H1 (cell line): Measurements from ENCODE around the gene HDAC3. TPM values are rescaled to one million over a fixed set of nuclear protein-coding genes. Genes with fewer than 3 reads are reported as not detected.

Experiments
- CHD7 ChIP-seq: fragments of 300-600 bp; sonication (generic); IDR thresholded peaks from 2 replicates; pipeline ENCODE4 v1.7.1; 2012; ENCODE audit warnings: low read length, moderate library complexity, mild to moderate bottlenecking, inconsistent platforms; ENCODE audit not compliant: insufficient replicate concordance
- EP300 ChIP-seq, 2 experiments: IDR thresholded peaks; 1 replicate in 1 of 2; 2 replicates in 1 of 2; pipeline ENCODE4 v1.6.1; 2011 to 2012; ENCODE audit warnings: low read depth in 2 of 2, low read length in 2 of 2, mild to moderate bottlenecking in 2 of 2, borderline replicate concordance in 1 of 2, inconsistent platforms in 1 of 2, moderate library complexity in 1 of 2
- SUZ12 ChIP-seq: fragments of 200-600 bp; sonication (generic); IDR thresholded peaks from 2 replicates; pipeline ENCODE4 v1.6.1; 2012; ENCODE audit warnings: mild to moderate bottlenecking, inconsistent platforms, low read length, moderate library complexity, mixed read lengths
- TBP ChIP-seq: IDR thresholded peaks from 2 replicates; pipeline ENCODE4 v1.6.1; 2011; ENCODE audit warnings: low read depth, low read length, improper control_type of control experiment
- YY1 ChIP-seq: IDR thresholded peaks from 2 replicates; pipeline ENCODE4 v1.6.1; 2011; ENCODE audit warnings: low read depth, mild to moderate bottlenecking, low read length
- polyA plus RNA-seq, 7 experiments: library from polyadenylated mRNA; depleted of rRNA in 3 of 7; stranded (reverse) in 5 of 7; unstranded in 2 of 7; fragments of >200 nt in 5 of 7; fragments of 200-250 nt in 2 of 7; gene quantifications; 1 replicate in 5 of 7; 2 replicates in 1 of 7; 4 replicates in 1 of 7; pipeline versions ENCODE4 v1.2.1 to v1.2.3, GENCODE V29; 2011 to 2013; ENCODE audit warnings: missing spikeins in 2 of 7, mixed read lengths in 2 of 7
- total RNA-seq: library from RNA; stranded (reverse); fragmentation: NEBNext Ultra II Directional; extraction: Animal tissue kit (Norgen Biotek cat#: 25700); gene quantifications from 2 replicates; pipeline ENCODE4 v1.2.1, GENCODE V29; 2021
- TF ChIP-seq, protein P1 (sequence below): IDR thresholded peaks from 2 replicates; pipeline ENCODE4 v1.6.1; 2012; ENCODE audit warnings: low read length, inconsistent platforms
- TF ChIP-seq, protein P2 (sequence below): IDR thresholded peaks from 2 replicates; pipeline ENCODE4 v1.6.1; 2012; ENCODE audit warnings: inconsistent platforms

The HDAC3 gene
- total and polyA plus RNA-seq, 2 of the 8 experiments (the other 6 are each of a cell fraction or from before 2014, with no cell fraction given) = 99.0 to 120 TPM

GRCh38 chr5:141672071-141672840 is 35.6 kb upstream of the HDAC3 start (continued):
- TF ChIP-seq CHD7 = no peak
- TF ChIP-seq, protein P1, sequence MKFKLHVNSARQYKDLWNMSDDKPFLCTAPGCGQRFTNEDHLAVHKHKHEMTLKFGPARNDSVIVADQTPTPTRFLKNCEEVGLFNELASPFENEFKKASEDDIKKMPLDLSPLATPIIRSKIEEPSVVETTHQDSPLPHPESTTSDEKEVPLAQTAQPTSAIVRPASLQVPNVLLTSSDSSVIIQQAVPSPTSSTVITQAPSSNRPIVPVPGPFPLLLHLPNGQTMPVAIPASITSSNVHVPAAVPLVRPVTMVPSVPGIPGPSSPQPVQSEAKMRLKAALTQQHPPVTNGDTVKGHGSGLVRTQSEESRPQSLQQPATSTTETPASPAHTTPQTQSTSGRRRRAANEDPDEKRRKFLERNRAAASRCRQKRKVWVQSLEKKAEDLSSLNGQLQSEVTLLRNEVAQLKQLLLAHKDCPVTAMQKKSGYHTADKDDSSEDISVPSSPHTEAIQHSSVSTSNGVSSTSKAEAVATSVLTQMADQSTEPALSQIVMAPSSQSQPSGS = no peak
- no peak for TF ChIP-seq SUZ12
- TF ChIP-seq EP300 (IDR thresholded peaks at IDR 0.05; ENCODE audit: borderline replicate concordance in 1 of 2, low read depth in 2 of 2, low read length in 2 of 2) = no peak
- no peak for TF ChIP-seq YY1
- TF ChIP-seq TBP = no peak
- TF ChIP-seq, protein P2, sequence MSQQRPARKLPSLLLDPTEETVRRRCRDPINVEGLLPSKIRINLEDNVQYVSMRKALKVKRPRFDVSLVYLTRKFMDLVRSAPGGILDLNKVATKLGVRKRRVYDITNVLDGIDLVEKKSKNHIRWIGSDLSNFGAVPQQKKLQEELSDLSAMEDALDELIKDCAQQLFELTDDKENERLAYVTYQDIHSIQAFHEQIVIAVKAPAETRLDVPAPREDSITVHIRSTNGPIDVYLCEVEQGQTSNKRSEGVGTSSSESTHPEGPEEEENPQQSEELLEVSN = no peak
